GM21529 (cell line): Measurements from ENCODE around the gene TMC1.

Experiments
- ATAC-seq: cut with Tn5 transposase; IDR thresholded peaks from one replicate; pipeline ENCODE4 v1.9.1; 2021; ENCODE audit not compliant: unreplicated experiment

TMC1 gene

GRCh38 chr9:72565535-72565934 lies 44.1 kb downstream of the TMC1 start:
- no peak for ATAC-seq

- no peak for ATAC-seq
Observed at GRCh38 chr9:72574156-72574810, 52.9 kb downstream of the TMC1 start.

GRCh38 chr9:72575666-72576065 lies 54.3 kb downstream of the TMC1 start:
- ATAC-seq, result no peak

GRCh38 chr9:72576087-72576486 lies 54.7 kb downstream of the TMC1 start:
- ATAC-seq, result no peak

GRCh38 chr9:72577212-72577753 lies 55.9 kb downstream of the TMC1 start:
- ATAC-seq, result no peak

GRCh38 chr9:72579190-72579589 lies 57.8 kb downstream of the TMC1 start:
- no peak for ATAC-seq

GRCh38 chr9:72579880-72580550 lies 58.6 kb downstream of the TMC1 start:
- no peak for ATAC-seq

GRCh38 chr9:72581694-72582093 lies 60.3 kb downstream of the TMC1 start:
- ATAC-seq, result no peak

GRCh38 chr9:72583370-72583769 lies 62.0 kb downstream of the TMC1 start:
- no peak for ATAC-seq

- ATAC-seq, result peak; percentile 50
Observed at GRCh38 chr9:72586388-72587130, 65.2 kb downstream of the TMC1 start.

GRCh38 chr9:72588336-72588735 lies 66.9 kb downstream of the TMC1 start:
- ATAC-seq, result no peak

GRCh38 chr9:72589667-72590521 lies 68.5 kb downstream of the TMC1 start:
- ATAC-seq, result no peak

GRCh38 chr9:72590824-72591223 lies 69.4 kb downstream of the TMC1 start:
- no peak for ATAC-seq

GRCh38 chr9:72592502-72593403 lies 71.3 kb downstream of the TMC1 start:
- peak; percentile 83 for ATAC-seq

- ATAC-seq, result no peak
Observed at GRCh38 chr9:72596451-72597180, 75.2 kb downstream of the TMC1 start.

GRCh38 chr9:72597181-72597517 lies 75.7 kb downstream of the TMC1 start:
- no peak for ATAC-seq

GRCh38 chr9:72597601-72598000 lies 76.2 kb downstream of the TMC1 start:
- no peak for ATAC-seq

GRCh38 chr9:72598639-72599038 lies 77.2 kb downstream of the TMC1 start:
- no peak for ATAC-seq

- no peak for ATAC-seq
Observed at GRCh38 chr9:72599874-72600534, 78.6 kb downstream of the TMC1 start.
